Stimulated activated CD4-positive, alpha-beta T cell treated with anti-CD3 and anti-CD28 coated beads, Interleukin-12 subunit alpha, Interleukin-12 subunit beta, amount 100 ng/mL, for 4 hours (primary cell): ENCODE results near the gene SOAT2.

Experiments
- DNase-seq: peaks from one replicate; pipeline ENCODE4 v3.0.0-alpha.2; 2020

The SOAT2 gene

DNA sequence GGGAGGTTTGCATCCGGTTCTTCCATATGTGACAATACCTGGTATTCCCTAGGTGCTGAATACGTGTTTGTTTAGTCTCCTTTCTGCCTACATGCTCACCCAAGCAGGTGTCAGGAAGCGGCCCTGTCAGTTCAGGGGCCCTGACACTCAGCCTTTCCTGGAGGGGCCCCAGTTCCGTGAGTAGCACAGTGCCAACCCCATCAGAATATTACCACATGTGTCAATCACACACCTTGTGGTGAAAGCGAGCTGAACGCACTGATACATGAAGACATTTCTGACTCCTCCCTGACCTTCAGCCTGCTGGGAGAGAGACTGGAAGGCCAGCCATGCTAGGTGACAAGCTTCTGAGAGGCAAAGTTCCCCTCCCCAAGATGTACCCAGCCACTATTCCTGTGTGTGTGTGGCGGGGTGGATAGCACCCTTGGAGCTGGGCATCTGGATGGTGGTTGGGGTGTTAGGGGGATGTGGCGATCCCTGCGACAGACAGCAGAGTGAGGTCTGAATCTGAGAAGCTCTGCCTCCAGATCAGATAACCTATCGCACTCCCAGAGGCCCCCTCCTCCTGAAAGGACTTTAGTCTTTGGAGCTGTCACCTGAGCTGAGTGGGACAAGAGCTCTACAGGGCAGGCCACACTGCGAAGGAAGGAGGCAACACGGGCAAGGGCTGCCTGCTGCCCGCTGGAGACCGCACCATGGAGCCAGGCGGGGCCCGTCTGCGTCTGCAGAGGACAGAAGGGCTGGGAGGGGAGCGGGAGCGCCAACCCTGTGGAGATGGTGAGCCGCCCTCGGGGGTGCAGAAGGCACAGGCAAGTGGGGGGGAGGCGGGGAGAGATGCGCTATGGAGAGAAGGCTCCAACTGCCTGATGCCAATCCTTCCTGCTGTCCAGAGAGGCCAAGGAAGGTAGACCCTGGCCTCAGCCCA is at the start of gene SOAT2:
Gene SOAT2, plus strand, starts transcription at position 604 of the 925 bp plus-strand sequence. Its CDS starts 92 bp downstream, at position 696.
- no peak for DNase-seq

DNA sequence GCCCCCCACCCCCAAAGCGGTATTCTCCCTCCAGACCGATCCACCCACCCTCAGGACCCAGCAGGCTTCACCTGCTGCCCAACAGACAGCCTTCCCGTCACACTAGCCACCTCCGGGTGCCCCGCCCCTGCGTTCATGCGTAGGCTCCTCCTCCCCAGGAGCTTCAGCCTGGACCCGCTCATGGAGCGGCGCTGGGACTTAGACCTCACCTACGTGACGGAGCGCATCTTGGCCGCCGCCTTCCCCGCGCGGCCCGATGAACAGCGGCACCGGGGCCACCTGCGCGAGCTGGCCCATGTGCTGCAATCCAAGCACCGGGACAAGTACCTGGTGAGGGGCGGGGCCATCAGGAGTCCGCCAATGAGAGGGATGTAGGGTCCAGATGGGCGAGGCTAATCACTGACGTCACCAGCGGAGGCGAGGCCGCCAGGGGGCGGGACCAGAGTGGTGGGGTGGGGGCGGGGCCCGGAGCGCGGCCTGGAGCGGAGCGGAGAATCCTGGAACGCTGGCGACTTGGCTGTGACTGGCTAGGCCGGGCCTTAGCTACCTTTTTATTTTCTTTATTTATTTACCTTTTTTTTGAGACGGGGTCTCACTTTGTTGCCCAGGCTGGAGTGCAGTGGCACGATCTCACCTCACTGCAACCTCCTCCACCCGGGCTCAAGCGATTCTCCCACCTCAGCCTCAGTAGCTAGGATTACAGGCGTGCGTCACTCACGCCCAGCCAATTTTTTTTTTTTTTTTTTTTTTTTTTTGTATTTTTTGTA is 49.0 kb upstream of the SOAT2 start:
- DNase-seq: peak; percentile 91

DNA sequence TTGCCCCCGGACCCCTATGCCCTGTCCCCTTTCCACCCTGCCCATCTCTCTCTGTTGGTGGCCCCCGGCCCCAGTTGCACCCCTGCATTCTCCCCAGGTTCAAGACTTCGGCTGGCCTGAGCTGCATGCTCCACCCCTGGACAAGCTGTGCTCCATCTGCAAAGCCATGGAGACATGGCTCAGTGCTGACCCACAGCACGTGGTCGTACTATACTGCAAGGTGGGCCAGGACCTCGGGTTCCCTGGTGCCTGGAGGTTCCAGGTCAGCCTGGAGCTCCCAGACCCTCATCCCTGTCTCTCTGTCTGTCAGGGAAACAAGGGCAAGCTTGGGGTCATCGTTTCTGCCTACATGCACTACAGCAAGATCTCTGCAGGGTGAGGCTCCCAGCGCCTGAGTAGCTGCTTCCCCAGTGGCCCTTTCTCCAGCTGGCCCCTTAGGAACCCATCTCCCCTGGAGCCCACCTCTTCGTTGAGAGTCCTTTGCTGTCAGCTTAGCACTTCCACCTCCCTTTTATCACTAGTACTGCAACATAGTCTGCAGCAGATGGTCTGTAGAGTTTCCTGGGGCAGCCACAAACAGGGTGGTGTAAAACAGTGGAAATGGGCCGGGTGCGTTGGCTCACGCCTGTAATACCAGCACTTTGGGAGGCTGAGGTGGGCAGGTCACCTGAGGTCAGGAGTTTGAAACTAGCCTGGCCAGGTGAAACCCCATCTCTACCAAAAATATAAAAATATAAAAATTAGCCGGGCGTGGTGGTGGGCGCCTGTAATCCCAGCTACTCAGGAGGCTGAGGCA is 47.6 kb upstream of the SOAT2 start:
- DNase-seq: no peak

GRCh38 chr12:53056296-53056695 is 47.0 kb upstream of the SOAT2 start:
- no peak for DNase-seq

GRCh38 chr12:53056901-53057300 is 46.4 kb upstream of the SOAT2 start:
- no peak for DNase-seq

DNA sequence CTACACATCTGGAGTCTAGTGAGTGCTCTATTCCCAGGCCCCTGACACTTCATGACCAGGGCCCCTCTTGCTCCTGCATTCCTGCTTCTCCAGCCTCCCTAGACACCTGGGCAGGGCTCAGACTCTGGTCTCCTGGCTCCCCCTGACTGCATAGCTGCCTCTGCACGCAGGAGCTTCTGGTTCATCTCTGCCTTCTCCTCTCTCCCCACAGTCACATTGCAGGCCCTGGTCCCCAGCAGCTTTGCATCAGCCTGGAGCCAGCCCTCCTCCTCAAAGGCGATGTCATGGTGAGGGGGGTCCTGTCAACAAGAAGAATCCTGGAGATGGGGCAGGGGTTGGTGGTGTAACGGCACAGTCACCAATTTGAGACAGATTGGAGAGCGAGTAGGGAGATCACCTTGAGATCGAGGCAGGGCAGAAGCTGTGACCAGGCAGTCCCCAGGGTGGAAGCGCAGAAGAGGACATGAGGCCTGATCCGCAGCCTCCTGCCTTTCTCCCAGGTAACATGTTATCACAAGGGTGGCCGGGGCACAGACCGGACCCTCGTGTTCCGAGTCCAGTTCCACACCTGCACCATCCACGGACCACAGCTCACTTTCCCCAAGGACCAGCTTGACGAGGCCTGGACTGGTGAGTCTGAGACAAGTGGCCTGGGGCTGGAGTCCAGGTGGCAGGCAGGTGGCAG is 45.3 kb upstream of the SOAT2 start:
- no peak for DNase-seq

DNA sequence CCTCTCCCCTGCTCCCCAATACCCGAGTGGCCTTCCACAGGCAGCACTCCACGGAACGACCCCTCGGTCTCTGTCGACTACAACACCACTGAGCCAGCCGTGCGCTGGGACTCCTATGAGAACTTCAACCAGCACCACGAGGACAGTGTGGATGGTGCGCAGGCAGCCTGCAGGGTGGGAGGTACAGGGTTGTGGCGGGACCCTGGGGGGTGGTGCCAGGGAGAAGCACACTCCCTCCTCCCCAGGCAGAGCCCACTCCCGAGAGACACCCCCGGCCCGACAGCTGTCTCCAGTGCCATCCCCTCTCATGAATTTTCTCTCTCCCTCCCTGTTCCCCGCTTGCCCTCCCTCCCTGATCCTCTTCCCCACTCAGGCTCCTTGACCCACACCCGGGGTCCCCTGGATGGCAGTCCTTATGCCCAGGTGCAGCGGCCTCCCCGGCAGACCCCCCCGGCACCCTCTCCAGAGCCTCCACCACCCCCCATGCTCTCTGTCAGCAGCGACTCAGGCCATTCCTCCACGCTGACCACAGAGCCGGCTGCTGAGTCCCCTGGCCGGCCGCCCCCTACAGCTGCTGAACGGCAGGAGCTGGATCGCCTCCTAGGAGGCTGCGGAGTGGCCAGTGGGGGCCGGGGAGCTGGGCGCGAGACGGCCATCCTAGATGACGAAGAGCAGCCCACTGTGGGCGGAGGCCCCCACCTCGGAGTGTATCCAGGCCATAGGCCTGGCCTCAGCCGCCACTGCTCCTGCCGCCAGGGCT is 44.4 kb upstream of the SOAT2 start:
- DNase-seq: no peak

- no peak for DNase-seq
Measured at GRCh38 chr12:53059434-53060063, 43.7 kb upstream of the SOAT2 start.

DNA sequence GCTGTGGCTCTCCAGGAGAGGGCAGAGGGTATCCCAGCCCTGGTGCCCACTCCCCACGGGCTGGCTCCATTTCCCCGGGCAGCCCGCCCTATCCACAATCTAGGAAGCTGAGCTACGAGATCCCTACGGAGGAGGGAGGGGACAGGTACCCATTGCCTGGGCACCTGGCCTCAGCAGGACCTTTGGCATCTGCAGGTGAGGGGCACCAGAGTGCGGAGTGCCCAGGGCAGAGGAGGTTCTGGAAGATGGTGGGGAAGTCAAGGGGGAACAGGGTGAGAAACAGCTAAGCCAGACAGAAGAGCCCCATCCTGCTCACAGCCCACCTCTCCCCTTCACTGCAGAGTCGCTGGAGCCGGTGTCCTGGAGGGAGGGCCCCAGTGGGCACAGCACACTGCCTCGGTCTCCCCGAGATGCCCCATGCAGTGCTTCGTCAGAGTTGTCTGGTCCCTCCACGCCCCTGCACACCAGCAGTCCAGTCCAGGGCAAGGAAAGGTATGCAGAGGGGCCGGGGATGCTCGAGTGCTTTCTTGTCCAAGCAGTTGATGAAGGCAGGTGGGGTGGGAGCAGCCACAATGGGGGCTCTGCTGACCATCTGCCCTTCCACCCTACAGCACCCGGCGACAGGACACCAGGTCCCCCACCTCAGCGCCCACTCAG is 43.1 kb upstream of the SOAT2 start:
- no peak for DNase-seq

DNA sequence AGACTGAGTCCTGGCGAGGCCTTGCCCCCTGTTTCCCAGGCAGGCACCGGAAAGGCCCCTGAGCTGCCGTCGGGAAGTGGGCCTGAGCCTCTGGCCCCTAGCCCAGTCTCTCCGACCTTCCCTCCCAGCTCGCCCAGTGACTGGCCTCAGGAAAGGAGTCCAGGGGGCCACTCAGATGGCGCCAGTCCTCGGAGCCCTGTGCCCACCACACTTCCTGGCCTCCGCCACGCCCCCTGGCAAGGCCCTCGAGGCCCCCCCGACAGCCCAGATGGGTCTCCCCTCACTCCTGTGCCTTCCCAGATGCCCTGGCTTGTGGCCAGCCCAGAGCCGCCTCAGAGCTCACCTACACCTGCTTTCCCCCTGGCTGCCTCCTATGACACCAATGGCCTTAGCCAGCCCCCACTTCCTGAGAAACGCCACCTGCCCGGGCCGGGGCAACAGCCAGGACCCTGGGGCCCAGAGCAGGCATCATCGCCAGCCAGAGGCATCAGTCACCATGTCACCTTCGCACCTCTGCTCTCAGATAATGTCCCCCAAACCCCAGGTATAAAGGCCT is 42.5 kb upstream of the SOAT2 start:
- DNase-seq: no peak

- DNase-seq: no peak
Measured at GRCh38 chr12:53061404-53062010, 41.8 kb upstream of the SOAT2 start.

GRCh38 chr12:53062011-53062961 is 41.0 kb upstream of the SOAT2 start:
- DNase-seq: no peak

DNA sequence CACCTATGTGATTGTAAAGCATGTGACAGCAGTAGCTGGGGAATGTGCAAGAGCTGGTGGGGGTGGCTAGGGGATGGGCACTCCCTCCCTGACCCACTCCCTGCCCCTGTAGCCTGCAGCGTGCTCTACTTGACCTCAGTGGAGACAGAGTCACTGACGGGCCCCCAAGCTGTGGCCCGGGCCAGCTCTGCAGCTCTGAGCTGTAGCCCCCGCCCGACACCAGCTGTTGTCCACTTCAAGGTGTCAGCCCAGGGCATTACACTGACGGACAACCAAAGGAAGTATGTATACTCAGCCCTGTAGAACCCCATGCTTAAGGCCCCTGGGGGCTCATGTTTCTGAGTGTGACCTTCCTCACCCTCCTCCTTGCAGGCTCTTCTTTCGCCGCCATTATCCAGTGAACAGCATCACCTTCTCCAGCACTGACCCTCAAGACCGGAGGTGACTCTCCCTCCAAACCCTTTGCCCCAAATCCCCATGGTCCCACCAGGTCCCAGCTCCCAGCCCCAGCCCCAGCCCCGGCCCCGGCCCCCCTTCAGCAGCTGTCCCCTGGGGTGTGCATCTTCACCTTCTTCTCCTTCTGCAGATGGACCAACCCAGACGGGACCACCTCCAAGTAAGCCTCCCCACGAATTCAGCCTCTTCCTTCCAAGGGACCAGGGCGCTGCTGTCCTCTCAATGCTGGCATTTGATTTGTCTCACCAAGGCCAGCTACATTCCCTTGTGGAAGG is 40.1 kb upstream of the SOAT2 start:
- no peak for DNase-seq

DNA sequence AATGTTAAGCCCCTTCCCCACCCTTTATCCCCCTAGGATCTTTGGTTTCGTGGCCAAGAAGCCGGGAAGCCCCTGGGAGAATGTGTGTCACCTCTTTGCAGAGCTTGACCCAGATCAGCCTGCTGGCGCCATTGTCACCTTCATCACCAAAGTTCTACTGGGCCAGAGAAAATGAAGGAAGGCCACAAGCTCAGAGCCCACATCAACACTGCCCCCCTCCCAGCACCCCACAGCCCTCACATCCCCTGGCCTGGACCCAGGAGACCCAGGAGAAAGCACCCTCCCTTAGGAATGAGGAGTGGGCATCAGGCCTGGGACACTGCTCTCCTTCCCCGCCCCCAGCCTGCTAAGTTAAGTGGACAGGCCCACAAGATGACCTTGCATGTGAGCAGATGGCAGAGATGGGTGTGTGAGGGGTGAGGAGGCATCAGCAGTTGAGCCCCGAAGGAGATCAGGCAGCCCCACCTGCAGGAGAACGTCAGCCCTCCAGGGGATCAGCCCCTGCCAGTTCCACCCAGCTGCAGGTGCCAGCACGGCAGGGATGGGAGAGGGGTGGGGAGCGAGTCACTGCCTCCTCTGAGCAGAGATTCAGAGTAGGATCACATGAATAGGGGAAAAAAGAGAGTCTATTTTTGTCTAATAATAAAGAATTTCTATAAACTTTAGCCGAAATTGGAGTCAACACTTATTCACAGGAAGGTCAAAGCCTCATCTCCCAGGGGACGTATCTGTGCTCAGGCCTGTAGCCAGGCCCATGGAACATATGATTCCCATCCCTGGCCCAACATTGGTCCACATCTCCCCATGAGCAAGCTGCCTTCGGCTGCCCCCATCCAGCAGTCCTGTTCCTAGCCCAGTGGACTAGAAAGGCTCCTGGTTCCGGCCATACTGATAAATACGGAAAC is 39.3 kb upstream of the SOAT2 start:
- DNase-seq: no peak

- DNase-seq: no peak
Measured at GRCh38 chr12:53064613-53065436, 38.5 kb upstream of the SOAT2 start.

DNA sequence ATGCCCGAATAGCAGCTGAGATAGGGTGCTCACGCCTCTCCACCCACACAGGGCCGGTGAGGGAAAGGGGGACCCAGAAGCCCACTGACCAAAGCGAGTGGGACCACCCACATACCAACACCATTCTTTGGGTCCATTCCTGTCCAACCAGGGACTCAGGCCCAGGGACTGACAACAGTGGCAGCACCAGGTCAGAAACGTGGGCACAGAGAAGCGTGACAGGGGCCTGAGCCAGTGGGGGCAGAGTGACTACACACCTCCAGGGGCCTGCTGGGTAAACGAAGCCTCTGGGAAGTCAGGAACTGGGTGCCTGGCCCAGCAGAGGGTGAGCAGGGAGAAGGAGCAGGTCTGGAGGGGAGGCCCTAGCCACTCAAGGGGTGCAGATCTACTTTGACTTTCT is 37.8 kb upstream of the SOAT2 start:
- DNase-seq: no peak
